H1 (cell line): ENCODE results near the gene GALNT9.

Experiments used
- ATF3 ChIP-seq: IDR thresholded peaks from 2 replicates; pipeline ENCODE4 v1.6.1; 2011; ENCODE audit warnings: low read depth, mild to moderate bottlenecking, low read length; ENCODE audit not compliant: insufficient read depth
- CTCF ChIP-seq, 3 experiments: IDR thresholded peaks; 1 replicate in 2 of 3; 2 replicates in 1 of 3; pipeline versions ENCODE4 v1.5.1 to v1.6.1; 2011; ENCODE audit warnings: low read length in 3 of 3, mild to moderate bottlenecking in 3 of 3, inconsistent platforms in 2 of 3, low read depth in 1 of 3, moderate library complexity in 1 of 3; ENCODE audit not compliant: insufficient read depth in 1 of 3; ENCODE audit errors: control extremely low read depth in 1 of 3
- HDAC2 ChIP-seq, 2 experiments: fragments of 300-600 bp in 1 of 2; sonication (generic) in 1 of 2; IDR thresholded peaks; 2 replicates each; pipeline ENCODE4 v1.6.1; 2011 to 2012; ENCODE audit warnings: low read depth in 2 of 2, low read length in 2 of 2, mild to moderate bottlenecking in 2 of 2, moderate library complexity in 2 of 2, borderline replicate concordance in 1 of 2, inconsistent platforms in 1 of 2
- JUND ChIP-seq: IDR thresholded peaks from 2 replicates; pipeline ENCODE4 v1.6.1; 2011; ENCODE audit warnings: mild to moderate bottlenecking, improper control_type of control experiment, low read length
- TAF1 ChIP-seq: IDR thresholded peaks from 2 replicates; pipeline ENCODE4 v1.6.1; 2011; ENCODE audit warnings: mild to moderate bottlenecking, low read depth, low read length
- TBP ChIP-seq: IDR thresholded peaks from 2 replicates; pipeline ENCODE4 v1.6.1; 2011; ENCODE audit warnings: low read depth, low read length, improper control_type of control experiment

GRCh38 chr12:132364348-132364902 is 35.0 kb upstream of the GALNT9 start:
- no peak for TF ChIP-seq TBP
- TF ChIP-seq ATF3 = no peak
- no peak for TF ChIP-seq JUND
- TF ChIP-seq CTCF (IDR thresholded peaks at IDR 0.05; ENCODE audit: control extremely low read depth in 1 of 3, insufficient read depth in 1 of 3, low read depth in 1 of 3, low read length in 3 of 3) = no peak
- TF ChIP-seq TAF1 = no peak
- TF ChIP-seq HDAC2 (IDR thresholded peaks at IDR 0.05; ENCODE audit: borderline replicate concordance in 1 of 2, low read depth in 2 of 2, low read length in 2 of 2) = no peak
